ENCODE results near the gene RBM38.

The RBM38 gene

DNA sequence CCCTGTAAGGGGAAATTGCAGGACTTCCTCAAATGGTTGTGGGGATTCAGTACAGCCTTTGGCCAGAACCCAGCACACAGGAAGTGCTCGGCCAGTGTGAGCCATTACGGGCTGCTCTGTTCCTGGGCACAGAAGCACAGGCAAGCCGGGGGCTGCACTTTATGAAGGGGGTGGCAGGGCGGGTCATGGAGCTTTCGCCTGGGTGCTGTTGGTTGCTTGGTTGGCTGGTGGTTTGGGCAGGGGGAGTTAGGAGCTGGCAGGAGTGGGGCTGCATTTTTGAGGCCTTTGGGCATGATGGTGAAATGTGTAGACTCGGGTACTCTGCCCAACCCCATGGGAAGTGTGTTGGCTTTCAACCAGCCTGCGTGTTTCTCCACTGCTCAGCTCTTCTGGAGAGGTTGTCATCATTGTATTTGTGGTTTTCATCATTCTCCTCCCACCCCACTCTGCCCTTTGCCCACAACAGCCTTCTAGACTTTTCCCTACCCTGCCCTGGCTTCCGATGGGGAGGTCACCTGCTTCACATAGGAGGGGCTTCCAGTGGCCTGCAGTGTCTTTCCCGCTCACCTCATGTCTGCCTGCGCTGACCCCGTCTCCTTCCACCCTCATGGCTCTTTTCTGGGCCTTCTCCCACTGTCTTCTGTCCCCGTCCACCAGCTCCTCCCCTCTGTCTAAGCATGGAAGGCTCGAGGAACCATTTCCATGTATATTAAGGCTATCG, 16.1 kb upstream of the RBM38 start:
- no peak for DNase-seq (ENCODE audit: low spot score)

DNA sequence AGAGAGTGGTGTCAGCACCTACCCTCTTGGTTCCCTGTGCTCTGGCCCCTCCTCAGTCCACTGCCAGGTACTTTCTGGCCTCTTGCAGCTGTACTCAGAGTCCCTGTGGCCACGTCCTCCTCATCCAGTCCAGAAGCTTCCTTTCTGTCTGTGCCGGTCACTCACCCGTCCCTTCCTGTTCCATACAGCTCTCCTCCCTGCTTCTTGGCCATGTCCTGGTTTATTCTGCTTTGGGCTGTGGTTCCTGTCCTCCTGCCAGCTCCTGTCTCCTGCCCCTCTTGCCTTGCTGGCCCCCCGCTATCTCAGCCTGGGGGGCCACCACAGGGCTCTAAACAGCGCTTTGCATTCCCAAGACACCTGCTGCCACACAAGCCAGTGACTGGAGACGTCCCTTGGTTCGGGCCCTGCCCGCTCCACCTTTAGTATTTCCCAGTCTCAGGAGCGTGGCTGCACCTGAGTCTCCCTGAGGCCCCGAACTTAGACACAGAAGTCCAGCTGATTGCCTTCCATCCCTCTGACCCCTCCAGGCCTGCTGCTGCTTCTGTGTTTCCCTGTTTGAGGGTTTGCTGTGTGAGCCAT, 15.5 kb upstream of the RBM38 start:
- DNase-seq (ENCODE audit: low spot score): no peak

DNA sequence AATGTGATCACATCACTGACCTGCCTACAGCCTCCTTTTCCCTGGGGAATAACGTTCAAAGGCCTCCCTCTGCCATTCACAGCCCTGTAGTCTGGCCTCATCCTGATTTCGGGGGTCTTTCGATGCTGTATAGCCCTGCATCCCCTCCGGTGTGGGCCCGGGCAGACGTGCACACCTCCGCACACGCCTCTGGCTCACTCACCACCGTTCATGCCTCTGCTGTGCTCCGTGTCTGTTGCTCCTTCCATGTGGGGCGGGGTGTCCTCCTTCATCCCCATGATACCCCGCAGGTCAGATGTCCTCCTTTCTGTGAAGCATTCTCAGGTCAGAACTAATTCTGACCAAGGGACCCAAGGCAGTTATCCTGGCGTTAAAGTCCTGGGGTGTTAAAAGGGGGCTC, 13.8 kb upstream of the RBM38 start:
- DNase-seq (ENCODE audit: low spot score): no peak

DNA sequence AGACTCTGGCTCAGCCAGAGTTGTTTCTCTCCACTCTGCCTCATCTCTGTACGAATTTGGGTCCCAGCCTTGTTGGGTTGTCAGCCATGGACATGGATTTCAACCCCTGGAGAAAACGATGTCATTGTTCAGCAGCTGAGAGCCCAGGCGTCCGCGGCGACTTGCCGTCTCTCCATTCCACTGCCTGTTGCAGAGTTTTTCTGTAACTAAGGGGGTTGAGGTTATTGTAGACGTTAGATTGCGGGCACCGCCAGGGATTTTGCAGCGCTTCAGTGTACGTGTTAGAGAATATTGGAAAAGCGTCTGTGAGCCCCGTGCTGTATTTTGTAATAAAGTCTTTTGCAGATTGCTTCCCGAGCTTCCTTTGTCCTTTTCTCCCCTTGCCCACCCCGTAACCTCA, 13.1 kb upstream of the RBM38 start:
- DNase-seq (ENCODE audit: low spot score): no peak

DNA sequence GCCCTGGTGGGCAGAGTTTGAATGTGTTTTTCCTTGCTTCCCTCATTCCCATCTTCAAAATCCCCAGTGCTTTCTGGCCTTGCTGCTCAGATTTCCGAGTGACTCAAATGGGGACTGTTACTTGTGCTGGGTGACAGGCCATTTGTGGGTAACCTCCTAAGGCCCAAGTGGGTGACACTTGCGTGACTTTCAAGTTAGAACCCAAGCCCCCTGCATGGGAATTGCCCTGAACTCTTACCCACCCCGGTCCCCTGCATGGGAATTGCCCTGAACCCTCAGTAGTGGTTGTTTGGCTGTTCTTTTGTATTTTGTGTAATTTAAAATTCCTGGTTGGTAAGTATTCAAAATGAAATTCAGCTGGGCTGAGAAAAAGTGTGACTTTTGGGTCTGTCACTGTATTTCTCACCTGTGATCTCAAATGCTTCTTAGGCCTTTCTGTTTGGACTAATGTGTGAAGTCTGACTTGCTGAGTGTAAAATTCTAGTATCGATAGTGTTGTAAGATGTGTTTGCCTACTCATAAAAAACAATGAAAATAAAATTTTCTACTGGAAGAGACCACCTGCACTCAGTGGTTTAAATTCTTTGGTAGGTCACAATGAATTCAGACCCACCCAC, 12.4 kb upstream of the RBM38 start:
- no peak for DNase-seq (ENCODE audit: low spot score)

DNA sequence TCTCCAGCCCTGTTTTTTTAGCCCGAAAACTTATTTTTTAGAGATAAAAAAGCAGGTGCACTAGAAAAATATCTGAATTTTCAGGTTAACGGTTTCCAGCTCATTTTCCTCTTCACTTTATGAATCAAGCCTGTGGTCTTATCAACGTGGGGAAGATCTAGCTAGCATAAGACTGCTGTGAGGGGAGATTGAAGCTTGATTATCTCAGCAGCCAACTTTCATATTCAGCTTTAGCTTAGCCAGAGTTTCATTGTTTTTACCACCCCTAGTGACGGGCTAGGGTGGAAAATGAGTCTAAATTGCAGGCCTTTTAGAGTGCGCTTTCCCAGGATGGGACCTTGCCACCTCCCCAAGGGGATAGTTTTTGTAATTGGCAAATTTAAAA, 11.9 kb upstream of the RBM38 start:
- DNase-seq (ENCODE audit: low spot score): no peak

DNA sequence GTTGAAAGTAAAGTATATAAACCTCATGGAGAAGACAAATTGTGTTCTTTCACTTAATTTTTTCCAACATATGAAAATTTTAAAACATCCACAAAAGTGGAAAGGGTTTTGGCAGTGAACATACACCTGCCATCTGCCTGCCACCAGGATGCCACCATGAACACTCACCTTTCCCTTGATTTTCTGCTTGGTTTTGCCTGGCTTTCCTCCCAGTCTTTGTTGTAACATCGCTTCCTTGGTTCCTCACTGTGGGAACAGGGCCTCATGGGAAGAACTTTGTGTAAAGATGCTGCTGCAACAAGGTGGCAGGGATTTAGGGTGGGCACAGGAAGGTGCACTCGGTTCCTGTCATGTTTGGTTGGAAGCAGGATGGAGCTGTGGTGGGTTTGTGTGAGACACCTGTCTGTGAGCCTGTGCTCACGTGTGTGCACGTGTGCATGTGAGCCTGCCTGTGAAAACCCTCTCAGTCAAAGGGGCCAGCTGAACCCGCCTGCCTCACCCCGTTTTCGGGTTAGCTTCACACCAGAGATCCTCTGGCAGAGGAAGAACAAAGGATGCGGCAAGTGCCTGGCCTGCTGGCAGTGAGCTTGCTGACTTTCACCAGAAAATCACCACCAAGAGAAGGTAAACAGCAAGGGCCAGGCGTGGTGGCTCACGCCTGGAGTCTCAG, 11.0 kb upstream of the RBM38 start:
- DNase-seq (ENCODE audit: low spot score): no peak

DNA sequence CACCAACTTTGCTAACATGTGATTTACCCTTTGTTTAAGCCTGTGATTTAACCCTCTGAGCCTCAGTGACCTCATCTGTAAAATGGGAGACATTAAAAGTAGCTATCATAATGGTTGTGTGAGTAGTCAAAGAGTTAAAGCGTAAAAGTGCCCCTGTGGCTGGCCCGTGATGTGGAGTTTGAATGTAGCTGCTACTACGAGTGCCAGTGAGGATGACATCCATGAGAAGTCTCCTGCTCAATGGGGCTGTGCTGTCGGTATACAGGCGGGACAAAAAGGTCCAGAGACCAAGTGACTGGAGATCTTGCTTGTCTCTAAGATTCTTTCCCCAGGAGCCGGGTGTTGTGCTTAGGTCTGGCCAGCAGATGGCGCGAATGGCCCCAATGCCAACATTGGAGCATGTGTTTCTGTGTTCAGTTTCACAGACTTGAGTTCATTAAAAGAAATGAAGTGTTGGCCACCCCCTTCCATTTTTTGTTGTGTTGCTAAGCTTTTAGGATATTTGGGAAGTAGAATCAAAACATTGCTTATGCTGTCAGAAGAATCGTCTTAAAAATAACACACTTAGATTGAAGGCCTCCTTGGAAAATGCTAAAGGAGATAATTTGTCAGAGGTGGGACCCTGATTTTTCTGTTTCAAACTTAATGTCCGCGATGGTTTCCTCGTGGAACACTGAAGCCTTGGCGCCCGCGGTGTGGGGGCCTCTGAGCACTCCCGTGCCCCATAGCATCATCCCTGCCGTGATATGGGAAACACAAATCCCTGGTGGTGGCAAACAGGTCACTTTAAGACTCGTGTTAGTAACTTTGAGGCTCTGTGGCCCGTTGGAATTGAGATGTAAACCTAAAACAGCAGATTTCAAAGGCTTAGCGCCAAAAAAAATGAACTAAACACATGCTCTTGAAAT, 9.3 kb upstream of the RBM38 start:
- DNase-seq (ENCODE audit: low spot score): peak; percentile 88

DNA sequence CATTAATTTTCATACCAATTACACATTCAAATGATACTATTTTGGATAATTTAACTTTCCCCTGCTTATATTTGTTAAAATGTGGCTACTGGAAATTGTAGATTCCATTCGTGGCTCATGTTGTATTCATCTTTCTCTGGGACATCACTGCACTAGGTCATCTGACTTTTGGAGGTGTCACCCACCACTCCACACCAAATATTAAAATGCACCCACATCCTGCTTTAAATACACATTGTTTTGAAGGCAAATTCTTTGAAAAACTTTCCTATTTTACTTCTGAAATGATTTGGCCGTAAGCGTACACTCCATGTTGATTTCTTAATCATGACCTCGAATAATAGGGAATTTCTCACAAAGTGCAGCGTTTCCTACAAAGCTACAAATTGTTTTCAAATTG, 8.7 kb upstream of the RBM38 start:
- no peak for DNase-seq (ENCODE audit: low spot score)

DNA sequence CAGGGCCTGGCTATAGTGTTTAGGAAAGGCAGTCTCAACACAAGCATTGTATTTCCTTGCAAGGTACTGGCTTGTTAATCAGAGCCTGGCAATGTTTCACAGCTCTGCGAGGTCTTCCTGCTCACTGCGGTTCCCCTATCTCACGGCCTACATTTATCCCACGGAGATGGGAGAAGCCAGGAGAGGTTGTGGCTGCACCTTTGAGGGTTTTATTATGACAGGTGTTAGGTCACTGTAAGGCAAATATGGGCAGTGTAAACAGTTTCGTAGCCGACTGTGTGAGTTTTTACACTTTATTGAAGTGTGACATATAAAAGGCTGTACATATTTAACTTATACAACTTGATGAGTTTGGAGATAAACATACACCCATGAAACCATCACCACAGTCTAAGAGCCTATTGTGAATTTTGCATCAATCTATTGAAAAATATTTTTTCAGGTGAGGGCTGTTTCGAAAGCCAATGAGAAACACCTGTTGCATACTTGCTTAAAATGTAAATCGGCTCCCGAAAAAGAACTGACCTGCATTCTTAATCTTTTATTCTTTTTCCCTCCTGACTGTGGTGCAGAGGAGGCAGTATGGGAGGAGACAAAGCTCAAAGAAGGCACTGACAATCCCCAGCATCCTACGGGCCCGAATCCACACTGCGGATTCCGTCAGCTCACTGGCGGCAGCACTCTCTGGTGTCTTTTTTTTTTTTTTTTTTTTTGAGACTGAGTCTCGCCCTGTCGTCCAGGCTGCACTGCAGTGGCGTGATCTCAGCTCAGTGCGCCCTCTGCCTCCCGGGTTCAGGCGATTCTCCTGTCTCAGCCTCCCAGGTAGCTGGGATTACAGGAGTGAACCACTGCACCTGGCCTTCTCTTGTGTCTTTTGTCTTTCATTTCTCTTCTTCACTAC, 7.5 kb upstream of the RBM38 start:
- DNase-seq (ENCODE audit: low spot score): no peak

DNA sequence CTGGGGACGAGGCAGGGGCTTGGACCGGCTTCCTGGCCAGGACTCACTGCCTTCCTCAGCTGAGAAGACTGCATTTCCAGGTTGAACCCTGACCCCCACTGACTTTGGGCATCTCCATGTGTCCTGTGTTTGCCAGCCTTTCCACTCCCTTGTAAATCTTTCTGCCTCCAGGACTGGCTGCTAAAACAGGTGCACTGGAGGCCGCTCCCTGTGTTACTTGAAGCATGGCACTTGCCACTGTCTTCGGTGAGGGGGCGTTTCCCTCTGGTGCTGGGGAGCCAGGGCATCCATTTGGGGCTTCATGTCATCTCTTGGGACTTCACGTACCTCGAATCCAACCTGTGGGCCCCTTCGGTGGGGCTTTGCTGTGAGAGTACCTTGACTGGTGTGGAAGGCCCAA, 6.7 kb upstream of the RBM38 start:
- DNase-seq (ENCODE audit: low spot score): no peak

DNA sequence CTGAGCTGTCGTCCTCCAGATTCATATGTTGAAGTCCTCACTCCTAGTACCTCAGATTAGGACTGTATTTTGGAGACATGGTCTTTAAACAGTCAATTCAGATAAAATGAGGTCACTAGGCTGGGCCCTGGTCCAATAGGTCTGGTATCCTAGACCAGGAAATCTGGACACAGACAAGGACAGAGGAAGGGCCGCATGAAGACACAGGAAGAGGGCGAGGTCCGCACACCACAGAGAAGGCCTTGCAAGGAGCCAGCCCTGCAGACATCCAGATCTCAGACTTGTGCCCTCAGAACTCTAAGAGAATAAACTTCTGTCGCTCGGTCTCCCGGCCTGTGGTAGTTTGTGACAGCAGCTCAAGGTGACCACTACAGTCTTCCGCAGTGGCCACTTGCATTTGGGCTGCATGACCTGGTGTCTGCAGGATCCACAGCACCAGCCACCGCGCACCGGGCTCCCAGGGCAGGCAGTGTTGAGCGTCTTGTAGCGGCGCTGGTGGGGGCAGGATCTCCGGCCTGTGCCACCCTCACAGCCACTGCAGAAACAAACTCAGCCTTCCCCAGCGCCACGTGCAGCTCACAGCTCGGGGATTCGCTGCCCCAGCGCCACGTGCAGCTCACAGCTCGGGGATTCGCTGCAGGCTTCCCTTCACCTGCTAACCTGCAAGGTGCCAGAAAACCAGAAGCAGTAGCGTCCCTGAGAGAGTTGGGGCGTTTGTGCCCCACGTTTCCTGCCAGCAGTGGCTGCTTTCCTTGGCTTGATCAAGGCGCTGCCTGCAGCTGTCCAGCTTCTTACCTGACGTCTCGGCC, 6.0 kb upstream of the RBM38 start:
- DNase-seq (ENCODE audit: low spot score): no peak

DNA sequence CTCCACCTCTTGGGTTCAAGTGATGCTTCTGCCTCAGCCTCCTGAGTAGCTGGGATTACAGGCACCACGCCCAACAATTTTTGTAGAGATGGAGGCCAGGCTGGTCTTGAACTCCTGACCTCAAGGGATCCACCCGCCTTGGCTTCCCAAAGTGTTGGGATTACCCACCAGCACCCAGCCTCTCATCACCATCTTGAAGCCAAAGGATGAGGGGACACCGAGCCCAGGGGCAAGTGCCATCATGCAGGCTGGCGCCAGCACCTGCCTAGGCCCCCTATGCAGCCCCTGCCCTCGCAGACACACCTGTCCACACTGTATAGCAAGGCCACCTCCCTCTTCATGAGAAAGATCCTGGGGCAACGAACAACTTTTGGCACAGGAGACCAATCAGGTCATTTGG, 5.3 kb upstream of the RBM38 start:
- no peak for DNase-seq (ENCODE audit: low spot score)

DNA sequence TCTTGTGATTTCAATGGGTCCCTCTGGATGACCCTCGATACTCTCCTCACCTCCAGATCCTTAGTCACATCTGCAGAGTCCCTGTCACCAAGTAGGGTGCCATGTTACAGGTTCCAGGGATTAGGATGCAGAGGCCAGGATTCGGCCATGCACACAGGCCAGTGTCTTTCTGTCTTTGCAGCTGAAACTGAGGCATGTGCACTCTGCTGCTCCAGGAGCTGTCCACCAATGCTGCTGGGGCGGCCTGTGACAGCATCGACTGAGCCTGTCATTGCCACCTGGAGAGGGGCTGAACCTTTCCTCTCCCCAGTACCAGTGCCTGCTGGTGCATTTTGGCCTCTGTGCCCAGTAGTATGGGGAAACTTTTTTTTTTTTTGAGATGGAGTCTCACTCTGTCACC, 4.4 kb upstream of the RBM38 start:
- DNase-seq (ENCODE audit: low spot score): no peak

DNA sequence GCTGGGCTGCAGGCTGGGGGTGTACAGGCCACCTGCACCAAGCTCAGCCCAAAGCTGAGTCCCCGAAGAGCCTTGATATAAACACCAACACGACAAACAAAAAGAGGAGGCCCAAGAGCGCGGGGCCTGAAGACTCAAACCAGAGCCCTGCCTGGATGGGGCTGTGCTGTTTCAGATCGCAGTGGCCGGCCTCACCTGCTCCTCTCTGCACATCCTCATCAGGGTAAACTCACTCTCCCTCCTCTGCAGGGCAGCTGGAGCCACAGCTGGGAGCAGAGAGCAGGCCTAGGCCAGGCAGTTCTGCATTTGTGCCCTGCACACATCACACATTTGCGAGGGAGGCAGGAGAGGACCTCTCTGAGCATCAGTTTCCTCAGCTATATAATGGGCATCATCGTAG, 3.7 kb upstream of the RBM38 start:
- no peak for DNase-seq (ENCODE audit: low spot score)

DNA sequence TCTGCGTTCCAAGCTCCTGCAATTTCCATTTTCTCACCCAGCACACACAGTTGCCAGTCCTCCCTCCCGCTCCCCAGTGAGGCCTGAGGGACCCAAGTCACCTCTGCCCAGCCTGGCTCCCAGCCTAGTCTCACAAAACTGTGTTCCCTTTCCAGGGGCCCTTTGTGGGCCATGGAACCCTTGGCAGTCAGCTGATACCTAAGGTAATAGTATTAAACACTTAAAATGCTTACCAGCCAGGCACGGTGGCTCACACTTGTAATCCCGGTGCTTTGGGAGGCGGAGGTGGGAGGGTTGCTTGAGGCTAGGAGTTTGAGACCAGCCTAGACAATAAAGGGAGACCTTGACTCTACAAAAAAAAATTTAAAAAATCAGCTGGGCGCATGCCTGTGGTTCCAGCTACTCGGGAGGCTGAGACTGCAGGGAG, 3.2 kb upstream of the RBM38 start:
- DNase-seq (ENCODE audit: low spot score): no peak

DNA sequence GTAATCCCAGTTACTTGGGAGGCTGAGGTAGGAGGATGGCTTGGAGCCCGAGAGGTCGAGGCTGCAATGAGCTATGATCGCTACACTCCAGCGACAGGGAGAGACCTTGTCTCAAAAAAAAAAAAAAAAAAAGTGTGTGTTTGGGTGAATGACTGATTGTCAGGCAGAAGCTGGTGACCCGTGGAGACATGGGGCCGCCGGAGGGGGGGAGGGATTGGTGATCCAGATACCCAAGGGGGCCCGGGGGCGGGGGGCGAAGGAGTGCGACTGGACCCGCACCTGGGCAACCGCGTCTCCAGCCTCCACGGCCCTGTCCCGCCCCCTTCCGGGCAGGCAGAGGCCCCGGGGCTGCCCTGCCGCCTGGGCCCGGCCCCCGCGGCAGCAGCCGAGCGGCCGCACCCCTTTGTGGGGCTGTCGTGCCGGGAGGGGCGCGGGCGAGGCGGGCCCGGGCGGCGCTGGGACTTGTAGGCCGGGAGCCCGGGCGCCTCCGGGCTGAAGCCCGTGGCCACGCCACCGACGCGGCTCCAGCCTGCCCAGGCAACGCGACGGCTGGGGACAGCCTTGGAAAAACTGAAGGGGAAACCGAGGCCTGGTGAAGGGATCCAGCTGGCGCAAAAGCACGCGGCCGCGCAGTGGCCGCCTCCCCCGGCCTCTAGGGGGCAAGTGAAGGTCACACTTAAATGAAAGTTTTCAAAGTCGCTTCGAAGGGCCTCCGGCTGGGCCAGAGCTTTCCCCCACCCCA, 2.1 kb upstream of the RBM38 start:
- DNase-seq (ENCODE audit: low spot score): peak; percentile 90

DNA sequence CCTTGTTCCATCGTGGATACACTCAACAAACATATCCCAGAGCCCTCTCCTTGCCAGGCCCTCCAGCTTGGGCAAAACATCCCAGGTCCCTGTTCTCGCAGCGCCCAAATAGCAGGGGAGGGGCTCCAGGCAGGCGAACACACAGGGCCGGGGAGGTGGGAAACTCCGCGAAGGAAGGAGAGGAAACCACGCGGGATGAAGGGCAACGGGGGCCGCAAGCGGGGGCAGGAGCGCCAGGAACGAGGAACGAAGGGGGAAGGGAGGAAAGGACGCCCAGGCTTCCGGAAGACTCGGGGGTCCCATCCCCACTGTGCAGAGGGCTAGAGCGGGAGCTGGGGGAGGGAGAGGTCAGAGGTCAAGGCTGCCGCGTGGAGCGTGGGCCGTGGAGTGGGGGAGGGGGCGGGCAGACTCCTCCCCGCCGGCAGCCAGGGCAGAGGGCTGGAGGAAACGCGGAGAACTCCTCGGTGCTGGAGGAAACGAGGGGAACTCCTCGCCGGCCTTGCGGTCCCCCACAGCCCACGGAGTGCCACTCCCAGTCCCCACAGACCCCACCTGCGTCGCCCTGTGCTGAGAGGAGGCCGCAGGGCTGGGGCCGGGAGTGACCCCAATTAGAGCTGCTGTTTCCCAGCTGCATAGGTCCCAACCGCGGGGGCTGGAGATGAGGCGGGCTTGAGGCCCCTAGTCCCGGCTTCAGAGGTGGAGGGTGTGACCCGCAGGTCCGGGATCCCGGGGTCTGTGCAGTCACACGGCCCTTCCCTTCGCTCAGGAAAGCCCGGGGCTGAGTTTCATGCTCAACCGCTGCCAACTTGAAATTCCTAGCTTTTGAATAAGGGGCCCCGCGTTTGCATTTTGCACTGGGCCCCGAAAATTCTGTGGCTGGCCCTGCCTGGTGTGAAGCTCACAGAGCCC, 1.2 kb upstream of the RBM38 start:
- DNase-seq (ENCODE audit: low spot score): no peak

All from iPS-NIHi11 (cell line).